Measurements from ENCODE around the gene CD300LF.

DNA sequence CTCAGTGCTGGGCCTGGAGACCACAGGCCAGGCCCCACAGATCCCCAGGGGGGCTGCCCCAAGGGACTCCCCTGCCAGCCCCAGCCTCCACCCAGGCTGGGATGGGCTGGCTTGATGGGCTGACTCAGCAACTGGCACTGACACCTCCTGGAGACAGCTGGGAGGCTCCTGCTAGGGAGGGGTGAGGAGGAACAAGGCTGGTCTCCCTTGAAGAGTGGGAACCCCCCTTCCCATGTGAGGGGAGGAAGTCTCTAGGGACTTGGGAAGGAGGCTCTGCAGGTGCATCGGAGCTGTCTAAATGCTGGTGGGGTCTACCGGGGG, 46.1 kb upstream of the CD300LF start:
- TF ChIP-seq, protein P1, sequence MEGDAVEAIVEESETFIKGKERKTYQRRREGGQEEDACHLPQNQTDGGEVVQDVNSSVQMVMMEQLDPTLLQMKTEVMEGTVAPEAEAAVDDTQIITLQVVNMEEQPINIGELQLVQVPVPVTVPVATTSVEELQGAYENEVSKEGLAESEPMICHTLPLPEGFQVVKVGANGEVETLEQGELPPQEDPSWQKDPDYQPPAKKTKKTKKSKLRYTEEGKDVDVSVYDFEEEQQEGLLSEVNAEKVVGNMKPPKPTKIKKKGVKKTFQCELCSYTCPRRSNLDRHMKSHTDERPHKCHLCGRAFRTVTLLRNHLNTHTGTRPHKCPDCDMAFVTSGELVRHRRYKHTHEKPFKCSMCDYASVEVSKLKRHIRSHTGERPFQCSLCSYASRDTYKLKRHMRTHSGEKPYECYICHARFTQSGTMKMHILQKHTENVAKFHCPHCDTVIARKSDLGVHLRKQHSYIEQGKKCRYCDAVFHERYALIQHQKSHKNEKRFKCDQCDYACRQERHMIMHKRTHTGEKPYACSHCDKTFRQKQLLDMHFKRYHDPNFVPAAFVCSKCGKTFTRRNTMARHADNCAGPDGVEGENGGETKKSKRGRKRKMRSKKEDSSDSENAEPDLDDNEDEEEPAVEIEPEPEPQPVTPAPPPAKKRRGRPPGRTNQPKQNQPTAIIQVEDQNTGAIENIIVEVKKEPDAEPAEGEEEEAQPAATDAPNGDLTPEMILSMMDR (IDR thresholded peaks at IDR 0.05; ENCODE audit: insufficient read depth, low read length, poor library complexity, severe bottlenecking) = no peak
- no peak for TF ChIP-seq EZH2phosphoT487 (conservative IDR thresholded peaks at IDR 0.05; ENCODE audit: low read length)

All from SU-DHL-6 (cell line).